Karpas-422 (cell line): ENCODE measurements around the gene AFAP1L2. TPM values are rescaled to one million over a fixed set of nuclear protein-coding genes. Genes with fewer than 3 reads are reported as not detected.
"Not testable (repeated sequence)": the region's sequence is repeated elsewhere in the genome, so short reads cannot be mapped to it uniquely, and the experiment has no call there.

Source experiments
- DNase-seq: peaks from one replicate; pipeline ENCODE4 v3.0.0-alpha.2; 2015
- H2AFZ ChIP-seq: fragments of 200-600 bp; sonication (generic); 2 replicates; pipeline ENCODE4 v1.6.1; 2014; ENCODE audit warnings: antibody characterized with exemption, low read length, mixed read lengths
- H3K27ac ChIP-seq: fragments of 200-600 bp; sonication (generic); 2 replicates; pipeline ENCODE4 v1.5.1; 2014; ENCODE audit warnings: mild to moderate bottlenecking, low read length, moderate library complexity
- H3K27me3 ChIP-seq: fragments of 200-600 bp; sonication (generic); 2 replicates; pipeline ENCODE4 v1.6.1; 2014; ENCODE audit warnings: low read length, mixed read lengths
- H3K36me3 ChIP-seq: fragments of 200-600 bp; sonication (generic); 2 replicates; pipeline ENCODE4 v1.6.1; 2014; ENCODE audit warnings: low read length, mixed read lengths; ENCODE audit not compliant: insufficient read depth
- H3K4me1 ChIP-seq: fragments of 200-600 bp; sonication (generic); 2 replicates; pipeline ENCODE4 v1.6.1; 2014; ENCODE audit warnings: mild to moderate bottlenecking, low read length, mixed read lengths
- H3K4me2 ChIP-seq: fragments of 200-600 bp; sonication (generic); 2 replicates; pipeline ENCODE4 v1.6.1; 2014; ENCODE audit warnings: low read length, low read depth, mild to moderate bottlenecking; ENCODE audit not compliant: poor library complexity, severe bottlenecking
- H3K4me3 ChIP-seq: fragments of 200-600 bp; sonication (generic); 2 replicates; pipeline ENCODE4 v1.5.1; 2014; ENCODE audit warnings: mild to moderate bottlenecking, antibody characterized with exemption, low read length, mixed read lengths
- H3K79me2 ChIP-seq: fragments of 200-600 bp; sonication (generic); 2 replicates; pipeline ENCODE4 v1.6.1; 2014; ENCODE audit warnings: mild to moderate bottlenecking, low read length, mixed read lengths
- H3K9ac ChIP-seq: fragments of 200-600 bp; sonication (generic); 2 replicates; pipeline ENCODE4 v1.6.0; 2014; ENCODE audit warnings: low read length
- H3K9me2 ChIP-seq: fragments of 200-600 bp; sonication (generic), shearing (Covaris generic); replicated peaks from 2 replicates; pipeline ENCODE4 v1.6.0; 2014; ENCODE audit warnings: mild to moderate bottlenecking, low read length, moderate library complexity; ENCODE audit not compliant: insufficient read depth
- H3K9me3 ChIP-seq: fragments of 300-700, 200-600 bp; sonication (generic); 2 replicates; pipeline ENCODE4 v1.6.1; 2014; ENCODE audit warnings: low read length, mixed read lengths
- H4K20me1 ChIP-seq: fragments of 200-600 bp; sonication (generic); 2 replicates; pipeline ENCODE4 v1.6.1; 2014; ENCODE audit warnings: mild to moderate bottlenecking, antibody characterized with exemption, low read length, low read depth; ENCODE audit not compliant: insufficient read depth
- total RNA-seq: library from RNA; depleted of rRNA; stranded (reverse); fragments of >200 nt; shearing (Covaris generic); gene quantifications from 2 replicates; pipeline ENCODE4 v1.2.3, GENCODE V29; 2014; ENCODE audit warnings: low replicate concordance

Gene AFAP1L2
- total RNA-seq, 1 experiment from 2014 or later = 2.0 TPM

DNA sequence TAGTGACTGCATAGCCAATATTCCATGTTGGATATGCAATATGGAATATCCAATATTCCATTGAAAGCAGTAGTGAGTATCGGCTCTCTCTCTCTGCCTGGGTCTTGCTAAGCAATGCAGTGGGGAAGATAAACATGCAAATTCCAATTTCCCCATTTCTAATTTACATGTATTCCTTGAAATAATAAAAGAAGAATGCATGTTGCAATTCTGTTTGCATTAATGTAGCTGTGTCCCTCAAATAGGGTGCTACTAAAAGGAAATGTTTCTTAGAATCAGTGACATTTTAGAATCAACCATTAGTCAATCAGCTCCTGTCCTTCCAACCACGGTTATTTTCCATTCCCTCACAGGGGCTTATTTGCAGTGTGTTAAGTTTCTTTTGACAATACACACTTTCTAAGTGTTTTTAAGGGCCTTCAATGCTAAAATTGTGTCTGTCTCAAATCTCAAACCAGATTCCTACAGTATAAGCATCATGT, 46.7 kb downstream of the AFAP1L2 start:
- Histone ChIP-seq H3K9me2 (no peaks in the 10 kb centered on the region), H2AFZ (no peak overlapping the region), H3K36me3 (no peaks in the 10 kb centered on the region), H3K4me2 (no peak overlapping the region), H3K9ac (no peak overlapping the region), H3K27ac (no peak overlapping the region), H3K27me3 (0 out of 2 replicates have a peak, but pooled peaks cover 2% of the 10 kb centered on the region), H4K20me1 (no peaks in the 10 kb centered on the region), H3K4me3 (no peak overlapping the region), H3K9me3 (no peaks in the 10 kb centered on the region), H3K4me1 (no peaks in the 10 kb centered on the region), H3K79me2 (no peaks in the 10 kb centered on the region)
- DNase-seq = no peak

DNA sequence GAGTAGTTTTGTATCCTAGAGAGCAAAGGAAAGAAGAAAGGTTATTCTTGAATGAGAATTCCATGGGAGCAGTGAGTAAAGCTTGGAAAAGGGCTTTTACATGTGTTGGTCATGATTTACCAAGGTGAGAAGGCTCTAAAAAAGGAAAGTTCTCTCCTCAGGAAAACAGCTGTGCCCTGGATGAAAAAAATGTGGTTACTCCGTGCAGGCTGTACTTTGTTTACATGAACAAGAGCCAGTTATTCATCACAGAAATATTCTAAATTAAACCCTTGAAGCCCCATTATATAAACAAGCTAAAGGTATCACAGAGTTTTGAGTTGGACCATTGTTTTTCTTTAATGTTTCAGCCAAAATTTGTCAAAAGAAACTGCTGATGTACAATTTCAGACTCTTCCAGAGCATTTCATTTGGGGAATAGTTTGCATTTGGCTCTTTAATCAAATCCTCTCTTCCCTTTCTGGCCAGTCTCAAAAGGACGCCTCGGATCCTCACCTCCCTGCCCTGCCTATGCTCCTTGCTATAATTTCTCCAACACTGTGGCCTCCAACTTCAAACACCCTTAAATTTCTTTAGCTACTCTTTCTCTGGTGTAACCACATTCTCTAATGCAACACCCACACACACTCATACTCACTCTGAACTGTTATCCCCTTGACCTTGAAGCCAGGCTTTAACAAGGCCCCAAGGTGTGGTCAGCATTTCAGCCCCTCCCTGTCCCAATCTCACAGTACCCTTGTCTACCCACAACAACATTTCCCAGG, 47.4 kb downstream of the AFAP1L2 start:
- H3K9me2 ChIP-seq = no peaks in the 10 kb centered on the region
- no peaks in the 10 kb centered on the region for H4K20me1 ChIP-seq
- no peaks in the 10 kb centered on the region for H3K79me2 ChIP-seq
- H3K4me3 ChIP-seq = no peak overlapping the region
- H3K9ac ChIP-seq = no peak overlapping the region
- H3K4me2 ChIP-seq = no peak overlapping the region
- no peak overlapping the region for H2AFZ ChIP-seq
- no peak for DNase-seq
- 0 out of 2 replicates have a peak, but pooled peaks cover 2% of the 10 kb centered on the region for H3K27me3 ChIP-seq
- H3K36me3 ChIP-seq = no peaks in the 10 kb centered on the region
- no peaks in the 10 kb centered on the region for H3K4me1 ChIP-seq
- H3K9me3 ChIP-seq = no peaks in the 10 kb centered on the region
- no peak overlapping the region for H3K27ac ChIP-seq

DNA sequence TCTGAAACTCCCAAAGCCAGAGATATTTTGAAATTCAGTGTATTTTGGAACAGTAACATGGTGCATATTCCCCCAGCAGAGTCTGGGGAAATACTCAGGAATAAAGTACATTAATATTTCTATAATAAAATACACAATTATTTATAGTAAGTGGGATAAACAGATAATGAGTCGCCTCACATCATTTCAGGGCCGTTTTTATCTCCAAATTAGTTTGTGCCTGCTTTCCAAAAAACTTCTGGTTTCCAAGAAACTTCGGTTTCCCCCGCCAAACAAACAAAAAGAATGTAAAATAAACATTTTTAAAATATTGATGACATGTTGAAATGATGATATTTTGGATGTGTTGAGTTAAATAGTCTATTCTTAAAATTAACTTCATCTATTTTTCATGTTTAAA, 48.2 kb downstream of the AFAP1L2 start:
- no peaks in the 10 kb centered on the region for H3K9me2 ChIP-seq
- no peak overlapping the region for H3K4me3 ChIP-seq
- H3K79me2 ChIP-seq = no peaks in the 10 kb centered on the region
- H4K20me1 ChIP-seq = no peaks in the 10 kb centered on the region
- H2AFZ ChIP-seq = no peak overlapping the region
- H3K9me3 ChIP-seq = no peaks in the 10 kb centered on the region
- H3K27ac ChIP-seq = no peak overlapping the region
- no peak for DNase-seq
- H3K9ac ChIP-seq = no peak overlapping the region
- H3K27me3 ChIP-seq = 0 out of 2 replicates have a peak, but pooled peaks cover 2% of the 10 kb centered on the region
- no peak overlapping the region for H3K4me2 ChIP-seq
- H3K36me3 ChIP-seq = no peaks in the 10 kb centered on the region
- no peaks in the 10 kb centered on the region for H3K4me1 ChIP-seq

DNA sequence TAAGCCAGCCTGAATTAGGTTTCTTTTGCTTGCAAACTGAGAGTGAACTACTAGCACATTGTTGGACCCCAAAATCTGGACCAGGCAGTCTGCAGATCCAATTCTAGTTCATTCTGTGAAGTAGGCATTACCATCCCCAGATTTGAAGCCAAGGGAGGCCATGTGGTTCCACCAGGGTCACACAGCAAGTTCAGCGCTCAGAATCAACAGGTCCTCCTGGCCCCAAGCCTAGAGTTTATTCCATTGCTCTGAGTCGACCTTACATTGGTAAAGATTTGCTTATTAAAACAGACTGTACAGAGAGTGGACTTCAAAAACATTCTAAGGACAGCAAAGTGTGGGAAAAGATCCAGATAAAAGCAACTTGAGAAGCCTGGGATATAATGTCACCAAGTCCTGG, 50.9 kb downstream of the AFAP1L2 start:
- Histone ChIP-seq H3K4me2 (no peak overlapping the region), H3K27me3 (no peaks in the 10 kb centered on the region), H3K36me3 (no peaks in the 10 kb centered on the region), H3K79me2 (no peaks in the 10 kb centered on the region), H2AFZ (no peak overlapping the region), H3K4me3 (no peak overlapping the region), H3K27ac (no peak overlapping the region), H4K20me1 (no peaks in the 10 kb centered on the region), H3K9me2 (no peaks in the 10 kb centered on the region), H3K4me1 (no peaks in the 10 kb centered on the region), H3K9ac (no peak overlapping the region), H3K9me3 (no peaks in the 10 kb centered on the region)
- no peak for DNase-seq

DNA sequence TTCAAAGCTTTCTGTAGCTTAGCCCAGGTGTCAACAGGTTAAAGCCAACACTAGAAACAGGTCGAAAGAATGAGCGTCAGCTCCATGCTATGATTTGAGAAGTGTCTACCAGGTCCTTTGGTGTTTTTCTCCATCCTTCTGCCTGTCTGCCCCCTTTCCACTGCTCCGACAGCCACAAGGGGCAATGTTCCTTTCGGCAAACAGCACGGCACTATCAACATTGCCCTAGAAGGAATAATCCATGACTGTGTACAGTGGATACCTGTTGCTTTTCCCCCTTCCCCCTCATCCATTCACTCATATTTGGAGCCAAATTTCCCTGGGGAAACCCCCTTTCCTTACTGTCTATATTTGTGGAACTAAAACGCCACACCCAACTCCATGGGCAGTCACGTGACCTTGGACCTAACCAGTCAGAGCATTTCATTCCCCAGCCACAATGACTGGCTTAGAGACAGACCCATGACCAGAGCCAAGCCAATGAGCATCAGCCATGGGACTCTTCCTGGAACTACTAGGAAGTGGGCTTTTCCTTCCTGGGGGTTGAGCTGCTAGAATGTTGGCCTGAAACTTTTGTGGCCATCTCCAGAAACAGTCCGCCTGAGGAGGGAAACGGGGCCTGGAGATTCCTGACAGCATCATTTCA, 51.5 kb downstream of the AFAP1L2 start:
- no peaks in the 10 kb centered on the region for H3K36me3 ChIP-seq
- H3K4me2 ChIP-seq = no peak overlapping the region
- no peaks in the 10 kb centered on the region for H3K79me2 ChIP-seq
- H3K27me3 ChIP-seq = no peaks in the 10 kb centered on the region
- no peak overlapping the region for H3K27ac ChIP-seq
- H3K4me3 ChIP-seq = no peak overlapping the region
- H3K4me1 ChIP-seq = no peaks in the 10 kb centered on the region
- H2AFZ ChIP-seq = no peak overlapping the region
- no peaks in the 10 kb centered on the region for H4K20me1 ChIP-seq
- peak; percentile 46 for DNase-seq
- no peak overlapping the region for H3K9ac ChIP-seq
- no peaks in the 10 kb centered on the region for H3K9me2 ChIP-seq
- no peaks in the 10 kb centered on the region for H3K9me3 ChIP-seq

DNA sequence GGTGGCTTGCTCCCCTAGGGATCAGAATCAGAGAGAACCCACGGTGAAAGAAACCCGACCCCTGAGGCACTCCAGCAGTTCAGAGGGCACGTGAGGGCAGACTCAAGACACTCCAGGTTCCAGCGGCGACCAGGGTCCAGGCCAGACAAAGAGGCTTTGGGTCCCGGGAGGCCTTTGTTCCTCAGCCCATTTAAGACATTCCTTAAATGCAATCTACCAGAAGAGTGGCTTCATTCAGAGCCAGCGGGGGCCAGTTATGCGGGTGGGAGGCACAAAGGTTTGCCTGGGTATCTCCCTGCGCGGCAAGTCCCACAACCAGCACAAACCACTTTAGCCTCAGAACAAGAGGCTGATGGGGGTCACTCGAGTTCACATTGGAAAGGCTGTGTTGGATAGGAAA, 53.6 kb downstream of the AFAP1L2 start:
- Histone ChIP-seq H3K27me3 (no peaks in the 10 kb centered on the region), H3K4me1 (no peaks in the 10 kb centered on the region), H3K36me3 (no peaks in the 10 kb centered on the region), H3K4me3 (no peak overlapping the region), H3K79me2 (no peaks in the 10 kb centered on the region), H3K9ac (no peak overlapping the region), H2AFZ (no peak overlapping the region), H3K27ac (no peak overlapping the region), H3K9me3 (no peaks in the 10 kb centered on the region), H3K9me2 (no peaks in the 10 kb centered on the region), H4K20me1 (no peaks in the 10 kb centered on the region), H3K4me2 (no peak overlapping the region)
- DNase-seq = no peak

DNA sequence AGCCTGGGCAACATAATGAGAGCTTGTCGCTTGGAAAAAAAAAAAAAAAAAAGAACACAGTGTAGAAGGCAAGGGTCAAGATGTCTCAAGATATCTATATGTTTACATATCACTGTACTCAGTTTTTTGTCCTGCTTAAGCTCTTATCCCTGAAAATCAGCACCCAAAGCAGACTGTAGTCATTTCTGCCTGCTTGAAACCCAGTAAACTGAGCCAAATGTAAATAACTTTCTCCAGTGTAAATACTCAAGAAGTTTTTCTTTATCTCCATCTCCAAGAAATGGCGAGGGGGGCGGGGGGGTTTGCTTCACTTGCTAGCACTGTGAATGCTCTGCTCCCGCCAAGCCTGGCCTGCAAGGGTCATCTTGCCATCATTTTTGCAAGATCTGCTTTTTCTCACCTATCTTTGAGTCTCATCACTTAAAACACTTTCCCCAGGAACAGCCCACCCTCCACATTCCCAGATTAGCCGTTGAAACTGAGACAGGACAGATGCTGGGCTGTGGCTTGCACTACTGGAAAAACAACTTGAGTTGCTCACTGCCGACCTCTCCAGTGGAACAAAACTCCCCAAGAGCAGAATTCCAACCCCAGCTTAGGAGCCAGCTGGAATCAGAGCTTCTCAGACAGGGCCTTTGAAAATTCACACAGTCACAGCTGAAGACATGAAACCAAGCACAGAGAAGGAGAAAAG, 54.6 kb downstream of the AFAP1L2 start:
- Histone ChIP-seq H2AFZ (no peak overlapping the region), H3K9me2 (no peaks in the 10 kb centered on the region), H4K20me1 (no peaks in the 10 kb centered on the region), H3K4me3 (no peak overlapping the region), H3K4me1 (no peaks in the 10 kb centered on the region), H3K79me2 (no peaks in the 10 kb centered on the region), H3K27me3 (no peaks in the 10 kb centered on the region), H3K4me2 (no peak overlapping the region), H3K9me3 (no peaks in the 10 kb centered on the region), H3K27ac (no peak overlapping the region), H3K9ac (no peak overlapping the region), H3K36me3 (no peaks in the 10 kb centered on the region)
- DNase-seq = no peak

DNA sequence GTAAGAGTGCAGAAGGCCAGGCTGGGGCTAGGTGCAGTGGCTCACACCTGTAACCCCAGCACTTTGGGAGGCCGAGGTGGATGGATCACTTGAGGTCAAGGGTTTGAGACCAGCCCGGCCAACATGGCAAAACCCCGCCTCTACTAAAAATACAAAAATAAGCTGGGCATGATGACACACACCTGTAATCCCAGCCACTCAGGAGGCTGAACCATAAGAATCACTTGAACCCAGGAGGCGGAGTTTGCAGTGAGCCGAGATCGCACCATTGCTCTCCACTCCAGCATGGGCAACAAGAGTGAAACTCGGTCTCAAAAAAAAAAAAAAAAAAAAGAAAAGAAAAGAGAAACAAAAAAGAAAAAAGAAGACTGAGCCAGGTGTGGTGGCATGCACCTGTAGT, 55.2 kb downstream of the AFAP1L2 start:
- H3K4me1 ChIP-seq, H3K4me3 ChIP-seq, H3K79me2 ChIP-seq, H2AFZ ChIP-seq, H3K9me3 ChIP-seq, H3K9me2 ChIP-seq, DNase-seq, H3K9ac ChIP-seq, H3K27me3 ChIP-seq, H3K4me2 ChIP-seq, H3K27ac ChIP-seq, H3K36me3 ChIP-seq, H4K20me1 ChIP-seq: not testable (repeated sequence)
